ENCODE measurements around the gene MAP3K5. TPM values are rescaled to one million over a fixed set of nuclear protein-coding genes. Genes with fewer than 3 reads are reported as not detected.
A peak's percentile ranks its signal among the peaks of the same experiment; 100 is the strongest.

MAP3K5 gene
- total and polyA plus RNA-seq, 4 experiments from 2014 or later, result 7.3 to 31.7 (median 28.8) TPM

GRCh38 chr6:136809091-136809860 lies 17.0 kb upstream of the MAP3K5 start:
- no peak overlapping the region for H3K4me3 ChIP-seq (ENCODE audit: low read length in 2 of 2)
- intact Hi-C loops (cut with micrococcal nuclease), result no loop called here
- H3K27me3 Mint-ChIP-seq, result no peaks in the 10 kb centered on the region

GRCh38 chr6:136803608-136804007 lies 11.3 kb upstream of the MAP3K5 start:
- no peaks in the 10 kb centered on the region for H3K4me1 Mint-ChIP-seq
- CTCF ChIA-PET (ENCODE audit: partially characterized antibody), result interaction anchor here (1.5 to 4.6 kb wide), 3 partner anchors 11 to 159 kb away, joined by 5 to 25 read pairs (median 5); partner anchors contain the start of gene MAP3K5
- intact Hi-C loops (cut with micrococcal nuclease), result no loop called here
- POLR2A ChIA-PET (ENCODE audit: partially characterized antibody), result no interaction called here
- H3K4me3 Mint-ChIP-seq, result no peak overlapping the region
- no peaks in the 10 kb centered on the region for H3K36me3 Mint-ChIP-seq
- no peak overlapping the region for H3K4me3 ChIP-seq (ENCODE audit: low read length in 2 of 2)
- peaks cover 1 to 4% of the 10 kb centered on the region in 2 donors for H3K27me3 Mint-ChIP-seq
- no peak overlapping the region for H3K27ac Mint-ChIP-seq
- no peak for DNase-seq
- no peaks in the 10 kb centered on the region for H3K9me3 ChIP-seq (ENCODE audit: control insufficient read depth in 1 of 2, low read length in 2 of 2)
- no peaks in the 10 kb centered on the region for H3K27me3 ChIP-seq (ENCODE audit: insufficient read depth, low read length)
- no peaks in the 10 kb centered on the region for H3K36me3 ChIP-seq (ENCODE audit: insufficient read depth, low read length)
- no peaks in the 10 kb centered on the region for H3K4me1 ChIP-seq (ENCODE audit: insufficient read depth, low read length)
- H3K9me3 Mint-ChIP-seq, result no peaks in the 10 kb centered on the region
- H3K27ac ChIP-seq (ENCODE audit: low read depth, low read length), result no peak overlapping the region

More at GRCh38 chr6:136809091-136809860, 17.0 kb upstream of the MAP3K5 start:
- Mint-ChIP-seq H3K27ac (peak overlapping the region in 1 of 7 donors; percentile 30), H3K36me3 (no peaks in the 10 kb centered on the region), H3K4me3 (no peak overlapping the region), H3K9me3 (no peaks in the 10 kb centered on the region), H3K4me1 (no peaks in the 10 kb centered on the region)
- Histone ChIP-seq H3K27me3 (ENCODE audit: insufficient read depth, low read length) (no peaks in the 10 kb centered on the region), H3K9me3 (ENCODE audit: control insufficient read depth in 1 of 2, low read length in 2 of 2) (no peaks in the 10 kb centered on the region), H3K36me3 (ENCODE audit: insufficient read depth, low read length) (no peaks in the 10 kb centered on the region), H3K27ac (ENCODE audit: low read depth, low read length) (no peak overlapping the region), H3K4me1 (ENCODE audit: insufficient read depth, low read length) (no peaks in the 10 kb centered on the region)
- CTCF ChIA-PET (ENCODE audit: partially characterized antibody), result no interaction called here
- no peak for DNase-seq
- POLR2A ChIA-PET (ENCODE audit: partially characterized antibody), result no interaction called here

- Mint-ChIP-seq H3K4me3 (no peak overlapping the region), H3K9me3 (peaks cover 0 to 7% (median 0%) of the 10 kb centered on the region in 8 donors), H3K4me1 (no peaks in the 10 kb centered on the region), H3K36me3 (no peaks in the 10 kb centered on the region), H3K27ac (no peak overlapping the region), H3K27me3 (peaks cover 1 to 4% of the 10 kb centered on the region in 2 donors)
- no peak for DNase-seq
- Histone ChIP-seq H3K4me1 (ENCODE audit: insufficient read depth, low read length) (no peaks in the 10 kb centered on the region), H3K4me3 (ENCODE audit: low read length in 2 of 2) (no peak overlapping the region), H3K9me3 (ENCODE audit: control insufficient read depth in 1 of 2, low read length in 2 of 2) (no peaks in the 10 kb centered on the region), H3K27ac (ENCODE audit: low read depth, low read length) (no peak overlapping the region), H3K36me3 (ENCODE audit: insufficient read depth, low read length) (no peaks in the 10 kb centered on the region), H3K27me3 (ENCODE audit: insufficient read depth, low read length) (no peaks in the 10 kb centered on the region)
- intact Hi-C loops (cut with micrococcal nuclease), result no loop called here
- CTCF ChIA-PET (ENCODE audit: partially characterized antibody), result interaction anchor here (0.6 to 4.6 kb wide), 4 partner anchors 9 to 157 kb away, joined by 3 to 25 read pairs (median 8); partner anchors contain the start of gene MAP3K5
- POLR2A ChIA-PET (ENCODE audit: partially characterized antibody), result interaction anchor here (1.2 kb wide), 1 partner anchor 9 kb away, joined by 3 read pairs; the partner anchor contains the start of gene MAP3K5
Observed at GRCh38 chr6:136801581-136801980, 9.3 kb upstream of the MAP3K5 start.

GRCh38 chr6:136798044-136798443 lies 5.8 kb upstream of the MAP3K5 start:
- H3K4me1 ChIP-seq (ENCODE audit: insufficient read depth, low read length), result peaks cover 8% of the 10 kb centered on the region
- H3K27me3 ChIP-seq (ENCODE audit: insufficient read depth, low read length), result no peaks in the 10 kb centered on the region
- H3K4me3 Mint-ChIP-seq, result no peak overlapping the region
- no peaks in the 10 kb centered on the region for H3K36me3 ChIP-seq (ENCODE audit: insufficient read depth, low read length)
- ChIA-PET POLR2A (ENCODE audit: partially characterized antibody) (no interaction called here), CTCF (ENCODE audit: partially characterized antibody) (interaction anchor here (16.4 kb wide), 1 partner anchor 151 kb away, joined by 747 read pairs; no protein-coding TSS in a partner anchor)
- H3K27ac Mint-ChIP-seq, result no peak overlapping the region
- no peak for DNase-seq
- H3K9me3 Mint-ChIP-seq, result peaks cover 0 to 7% (median 0%) of the 10 kb centered on the region in 8 donors
- H3K4me1 Mint-ChIP-seq, result peaks cover 4 to 6% (median 5%) of the 10 kb centered on the region in 4 donors
- no peaks in the 10 kb centered on the region for H3K9me3 ChIP-seq (ENCODE audit: control insufficient read depth in 1 of 2, low read length in 2 of 2)
- no peaks in the 10 kb centered on the region for H3K36me3 Mint-ChIP-seq
- intact Hi-C loops (cut with micrococcal nuclease), result loop anchor here (10.0 kb wide), 1 partner anchor 513 kb away; the partner anchor contains the start of gene BCLAF1
- no peak overlapping the region for H3K4me3 ChIP-seq (ENCODE audit: low read length in 2 of 2)
- no peak overlapping the region for H3K27ac ChIP-seq (ENCODE audit: low read depth, low read length)
- peaks cover 1 to 4% of the 10 kb centered on the region in 2 donors for H3K27me3 Mint-ChIP-seq

- CTCF ChIA-PET (ENCODE audit: partially characterized antibody), result interaction anchor here (16.4 kb wide), 1 partner anchor 149 kb away, joined by 747 read pairs; no protein-coding TSS in a partner anchor
Observed at GRCh38 chr6:136795996-136796395, 3.7 kb upstream of the MAP3K5 start.

GRCh38 chr6:136795386-136795785 lies 3.1 kb upstream of the MAP3K5 start:
- Histone ChIP-seq H3K9me3 (ENCODE audit: control insufficient read depth in 1 of 2, low read length in 2 of 2) (no peaks in the 10 kb centered on the region), H3K4me3 (ENCODE audit: low read length in 2 of 2) (no peak overlapping the region), H3K27ac (ENCODE audit: low read depth, low read length) (no peak overlapping the region), H3K27me3 (ENCODE audit: insufficient read depth, low read length) (no peaks in the 10 kb centered on the region), H3K4me1 (ENCODE audit: insufficient read depth, low read length) (peaks cover 15% of the 10 kb centered on the region), H3K36me3 (ENCODE audit: insufficient read depth, low read length) (no peaks in the 10 kb centered on the region)
- ChIA-PET CTCF (ENCODE audit: partially characterized antibody) (interaction anchor here (1.0 to 16.4 kb wide), 4 partner anchors 9 to 187 kb away, joined by 3 to 747 read pairs (median 4); no protein-coding TSS in a partner anchor), POLR2A (ENCODE audit: partially characterized antibody) (interaction anchor here (2.4 kb wide), 1 partner anchor 151 kb away, joined by 10 read pairs; no protein-coding TSS in a partner anchor)
- Mint-ChIP-seq H3K4me3 (no peak overlapping the region), H3K9me3 (peaks cover 0 to 7% (median 0%) of the 10 kb centered on the region in 8 donors), H3K27ac (peak overlapping the region in 1 of 7 donors; percentile 30), H3K27me3 (peaks cover 1% of the 10 kb centered on the region in 2 donors), H3K36me3 (peaks cover 0 to 14% of the 10 kb centered on the region in 2 donors), H3K4me1 (peaks cover 6 to 24% (median 7%) of the 10 kb centered on the region in 4 donors)
- no peak for DNase-seq
- intact Hi-C loops (cut with micrococcal nuclease), result loop anchor here (10.0 kb wide), 1 partner anchor 511 kb away; the partner anchor contains the start of gene BCLAF1

More at GRCh38 chr6:136795996-136796395, 3.7 kb upstream of the MAP3K5 start:
- Mint-ChIP-seq H3K36me3 (peaks cover 0 to 11% of the 10 kb centered on the region in 2 donors), H3K9me3 (peaks cover 0 to 7% (median 0%) of the 10 kb centered on the region in 8 donors), H3K4me1 (peaks cover 5 to 18% (median 6%) of the 10 kb centered on the region in 4 donors), H3K27me3 (peaks cover 1 to 4% of the 10 kb centered on the region in 2 donors), H3K4me3 (no peak overlapping the region), H3K27ac (no peak overlapping the region)
- Histone ChIP-seq H3K27me3 (ENCODE audit: insufficient read depth, low read length) (no peaks in the 10 kb centered on the region), H3K27ac (ENCODE audit: low read depth, low read length) (no peak overlapping the region), H3K4me1 (ENCODE audit: insufficient read depth, low read length) (peaks cover 9% of the 10 kb centered on the region), H3K36me3 (ENCODE audit: insufficient read depth, low read length) (no peaks in the 10 kb centered on the region), H3K4me3 (ENCODE audit: low read length in 2 of 2) (no peak overlapping the region), H3K9me3 (ENCODE audit: control insufficient read depth in 1 of 2, low read length in 2 of 2) (no peaks in the 10 kb centered on the region)
- intact Hi-C loops (cut with micrococcal nuclease), result loop anchor here (10.0 kb wide), 1 partner anchor 511 kb away; the partner anchor contains the start of gene BCLAF1
- DNase-seq, result no peak
- POLR2A ChIA-PET (ENCODE audit: partially characterized antibody), result interaction anchor here (2.4 kb wide), 1 partner anchor 152 kb away, joined by 10 read pairs; no protein-coding TSS in a partner anchor
